Measurements from ENCODE around the gene VAMP2. TPM values are rescaled to one million over a fixed set of nuclear protein-coding genes. Genes with fewer than 3 reads are reported as not detected.

Gene VAMP2
- polyA plus RNA-seq, 2 of the 4 experiments (the other 2 are of a cell fraction), result 19.2 to 21.7 TPM

DNA sequence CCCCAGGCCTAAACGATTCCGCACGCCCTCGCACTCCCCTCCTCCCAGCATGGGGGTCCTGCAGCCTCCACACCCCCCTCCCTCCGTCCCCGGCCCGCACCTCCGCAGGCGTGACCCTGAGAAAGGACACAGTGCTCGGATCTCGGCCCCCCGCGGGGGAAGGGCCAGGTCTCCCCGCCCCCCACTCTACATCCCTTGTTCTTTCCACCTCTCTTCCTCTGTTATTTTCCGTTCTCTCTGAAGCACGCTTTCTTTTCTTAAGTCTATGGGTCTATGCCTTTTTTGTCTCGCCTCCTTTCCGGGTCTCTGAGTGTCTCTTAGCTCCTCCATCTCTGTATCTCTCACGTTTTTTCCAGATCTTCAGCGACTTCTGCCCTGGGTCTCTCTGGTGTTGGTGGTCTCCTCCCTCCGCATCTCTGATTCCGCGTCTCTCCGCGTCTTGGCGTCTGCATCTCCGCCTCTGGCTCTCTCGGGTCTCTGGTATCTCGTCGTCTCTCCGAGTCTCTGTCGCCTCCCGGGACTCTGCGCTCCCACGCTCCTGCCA, 36.7 kb downstream of the VAMP2 start:
- H3K4me2 ChIP-seq, result peak overlapping the region; percentile 95
- TF ChIP-seq ESRRA (IDR thresholded peaks at IDR 0.05; ENCODE audit: borderline replicate concordance, low read length), result no peak
- TF ChIP-seq, protein P1, sequence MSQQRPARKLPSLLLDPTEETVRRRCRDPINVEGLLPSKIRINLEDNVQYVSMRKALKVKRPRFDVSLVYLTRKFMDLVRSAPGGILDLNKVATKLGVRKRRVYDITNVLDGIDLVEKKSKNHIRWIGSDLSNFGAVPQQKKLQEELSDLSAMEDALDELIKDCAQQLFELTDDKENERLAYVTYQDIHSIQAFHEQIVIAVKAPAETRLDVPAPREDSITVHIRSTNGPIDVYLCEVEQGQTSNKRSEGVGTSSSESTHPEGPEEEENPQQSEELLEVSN (IDR thresholded peaks at IDR 0.05; ENCODE audit: borderline replicate concordance, low read depth), result no peak
- no peak for TF ChIP-seq ZNF302 (CRISPR knock-in tag; IDR thresholded peaks at IDR 0.05)
- no peak for TF ChIP-seq MAFK (IDR thresholded peaks at IDR 0.05; ENCODE audit: partially characterized antibody)
- TF ChIP-seq TFCP2L1 (CRISPR knock-in tag; IDR thresholded peaks at IDR 0.05), result peak; percentile 51; the same call in 1 of the 2 replicates
- peak; percentile 39 for TF ChIP-seq CHD2 (IDR thresholded peaks at IDR 0.05; ENCODE audit: low read length, partially characterized antibody)
- peak; percentile 79; the same call in 1 of the 2 replicates for TF ChIP-seq CHD4 (IDR thresholded peaks at IDR 0.05; ENCODE audit: borderline replicate concordance)
- TF ChIP-seq SMC3 (IDR thresholded peaks at IDR 0.05), result 0 out of 3 replicates have a peak, but pooled peaks have one; percentile 0
- peak; percentile 62 for TF ChIP-seq ZFP36 (IDR thresholded peaks at IDR 0.05; ENCODE audit: borderline replicate concordance, partially characterized antibody)
- no peak for TF ChIP-seq SREBF2 (IDR thresholded peaks at IDR 0.05)
- no peak for TF ChIP-seq JUN (IDR thresholded peaks at IDR 0.05)
- TF ChIP-seq FOSL2 (IDR thresholded peaks at IDR 0.05), result no peak
- no peak for TF ChIP-seq FOSL2 (CRISPR knock-in tag; IDR thresholded peaks at IDR 0.05)
- no peaks in the 10 kb centered on the region for H3K9me3 ChIP-seq
- peak in 1 of 2 experiments; percentile 10; a peak in 3 of 6 replicates for ATAC-seq
- peaks cover 19% of the 10 kb centered on the region for H3K4me1 ChIP-seq
- peak; percentile 62 to 75 for DNase-seq (ENCODE audit: low read depth in 1 of 2, low spot score in 1 of 2)
- POLR2A ChIA-PET, result interaction anchor here (0.7 to 2.1 kb wide), 7 partner anchors 11 to 237 kb away, joined by 5 to 14 read pairs (median 8); partner anchors contain the start of gene BORCS6
- no peak for FAIRE-seq
- CTCF ChIA-PET, result interaction anchor here (1.8 to 26.5 kb wide), 4 partner anchors 13 to 96 kb away, joined by 6 to 601 read pairs (median 44); partner anchors contain the start of genes PER1 and VAMP2
- H3K4me3 ChIP-seq, result peak overlapping the region; percentile 56
- peak overlapping the region; percentile 73 to 86 for H3K27ac ChIP-seq
- WGBS (ENCODE audit: missing lambda C conversion rate), result under 1% methylated on average over 35 of the region's 35 CpGs

DNA sequence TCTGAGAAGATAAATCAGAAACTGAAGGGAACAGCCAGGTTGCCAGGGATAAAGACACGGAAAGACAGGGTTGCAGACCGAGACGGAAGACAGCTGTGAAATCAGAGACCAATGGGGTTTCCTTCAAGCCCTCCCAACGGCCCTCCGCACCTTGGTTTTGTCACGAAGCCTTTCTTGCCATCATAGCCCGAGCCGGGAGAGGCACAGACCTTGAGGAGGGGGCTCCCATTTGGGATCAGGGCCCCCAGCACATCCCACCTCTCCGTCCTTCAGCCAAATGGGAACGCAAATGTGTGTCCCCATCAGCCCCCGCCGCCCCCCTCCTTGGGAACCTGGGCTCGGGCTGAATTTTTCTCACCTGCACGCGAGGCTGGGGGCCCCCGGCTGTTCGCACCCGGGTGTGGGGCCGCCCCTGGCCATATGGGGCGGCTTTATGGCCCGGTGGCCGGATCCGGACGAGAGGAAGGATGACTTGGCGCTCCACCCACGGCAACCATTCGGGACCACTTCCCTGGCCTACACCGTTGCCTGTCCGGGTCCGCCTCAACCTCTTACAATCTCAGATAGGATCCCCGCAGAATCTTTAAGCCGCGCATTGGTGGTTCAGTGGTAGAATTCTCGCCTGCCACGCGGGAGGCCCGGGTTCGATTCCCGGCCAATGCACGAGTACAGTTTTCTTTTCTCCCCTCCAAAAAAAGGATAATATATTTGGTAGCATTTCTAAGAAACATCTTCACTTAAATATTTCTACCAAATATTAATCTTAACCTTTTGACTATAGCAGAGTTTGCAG, 37.4 kb downstream of the VAMP2 start:
- Histone ChIP-seq H3K4me1 (peaks cover 19% of the 10 kb centered on the region), H3K4me3 (peak overlapping the region; percentile 56), H3K4me2 (peak overlapping the region; percentile 95), H3K27ac (peak overlapping the region; percentile 73 to 86), H3K9me3 (no peaks in the 10 kb centered on the region)
- 15% methylated on average over 30 of the region's 40 CpGs for WGBS (ENCODE audit: missing lambda C conversion rate)
- peak; percentile 81 to 84 for DNase-seq (ENCODE audit: low read depth in 1 of 2, low spot score in 1 of 2)
- FAIRE-seq, result no peak
- peak in 1 of 2 experiments; percentile 18; a peak in 3 of 6 replicates for ATAC-seq
- ChIA-PET CTCF (interaction anchor here (1.3 to 26.5 kb wide), 8 partner anchors 8 to 176 kb away, joined by 5 to 601 read pairs (median 56); partner anchors contain the start of genes PER1 and VAMP2), POLR2A (interaction anchor here (0.7 to 3.9 kb wide), 7 partner anchors 12 to 236 kb away, joined by 4 to 35 read pairs (median 8); partner anchors contain the start of genes BORCS6 and CTC1)
- TF ChIP-seq FOSL2 (IDR thresholded peaks at IDR 0.05), result no peak
- TF ChIP-seq FOSL2 (CRISPR knock-in tag; IDR thresholded peaks at IDR 0.05), result peak; percentile 33; the same call in 1 of the 2 replicates
- no peak for TF ChIP-seq CBX8 (IDR thresholded peaks at IDR 0.05)
- TF ChIP-seq RCOR1 (IDR thresholded peaks at IDR 0.05; ENCODE audit: low read depth, low read length), result 0 out of 2 replicates have a peak, but pooled peaks have one; percentile 33
- no peak for TF ChIP-seq CBX2 (IDR thresholded peaks at IDR 0.05; ENCODE audit: borderline replicate concordance, low read depth)
- no peak for TF ChIP-seq FOXS1 (CRISPR knock-in tag; IDR thresholded peaks at IDR 0.05)
- no peak for TF ChIP-seq MYC (IDR thresholded peaks at IDR 0.05; ENCODE audit: borderline replicate concordance, low read length)
- TF ChIP-seq EHMT2 (IDR thresholded peaks at IDR 0.05; ENCODE audit: low read depth), result no peak
- peak; percentile 8; the same call in 1 of the 3 replicates for TF ChIP-seq SMC3 (IDR thresholded peaks at IDR 0.05)
- TF ChIP-seq JUNB (IDR thresholded peaks at IDR 0.05), result no peak
- TF ChIP-seq, protein P2, sequence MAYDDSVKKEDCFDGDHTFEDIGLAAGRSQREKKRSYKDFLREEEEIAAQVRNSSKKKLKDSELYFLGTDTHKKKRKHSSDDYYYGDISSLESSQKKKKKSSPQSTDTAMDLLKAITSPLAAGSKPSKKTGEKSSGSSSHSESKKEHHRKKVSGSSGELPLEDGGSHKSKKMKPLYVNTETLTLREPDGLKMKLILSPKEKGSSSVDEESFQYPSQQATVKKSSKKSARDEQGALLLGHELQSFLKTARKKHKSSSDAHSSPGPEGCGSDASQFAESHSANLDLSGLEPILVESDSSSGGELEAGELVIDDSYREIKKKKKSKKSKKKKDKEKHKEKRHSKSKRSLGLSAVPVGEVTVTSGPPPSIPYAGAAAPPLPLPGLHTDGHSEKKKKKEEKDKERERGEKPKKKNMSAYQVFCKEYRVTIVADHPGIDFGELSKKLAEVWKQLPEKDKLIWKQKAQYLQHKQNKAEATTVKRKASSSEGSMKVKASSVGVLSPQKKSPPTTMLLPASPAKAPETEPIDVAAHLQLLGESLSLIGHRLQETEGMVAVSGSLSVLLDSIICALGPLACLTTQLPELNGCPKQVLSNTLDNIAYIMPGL (CRISPR knock-in tag; IDR thresholded peaks at IDR 0.05; ENCODE audit: borderline replicate concordance), result 0 out of 2 replicates have a peak, but pooled peaks have one; percentile 72
- 0 out of 5 replicates have a peak, but pooled peaks of 1 of the 2 experiments have one; percentile 5 for TF ChIP-seq RAD21 (conservative IDR thresholded peaks at IDR 0.05 in 1 of 2, IDR thresholded peaks at IDR 0.05 in 1 of 2)
- no peak for TF ChIP-seq ZFP36 (IDR thresholded peaks at IDR 0.05; ENCODE audit: borderline replicate concordance, partially characterized antibody)
- peak; percentile 95 for TF ChIP-seq TFCP2L1 (CRISPR knock-in tag; IDR thresholded peaks at IDR 0.05)
- TF ChIP-seq NPAS2 (CRISPR knock-in tag; IDR thresholded peaks at IDR 0.05; ENCODE audit: borderline replicate concordance), result no peak
- peak; percentile 68 to 90; a peak in 4 of 5 replicates for TF ChIP-seq JUN (IDR thresholded peaks at IDR 0.05)
- TF ChIP-seq, protein P3, sequence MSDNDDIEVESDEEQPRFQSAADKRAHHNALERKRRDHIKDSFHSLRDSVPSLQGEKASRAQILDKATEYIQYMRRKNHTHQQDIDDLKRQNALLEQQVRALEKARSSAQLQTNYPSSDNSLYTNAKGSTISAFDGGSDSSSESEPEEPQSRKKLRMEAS (IDR thresholded peaks at IDR 0.05), result peak; percentile 73
- no peak for TF ChIP-seq PHF8 (IDR thresholded peaks at IDR 0.05; ENCODE audit: borderline replicate concordance, low read depth)
- TF ChIP-seq POLR2AphosphoS2 (conservative IDR thresholded peaks at IDR 0.05; ENCODE audit: low read length), result peak; percentile 96; the same call in 1 of the 2 replicates
- TF ChIP-seq ZSCAN20 (CRISPR knock-in tag; IDR thresholded peaks at IDR 0.05), result no peak
- TF ChIP-seq, protein P4, sequence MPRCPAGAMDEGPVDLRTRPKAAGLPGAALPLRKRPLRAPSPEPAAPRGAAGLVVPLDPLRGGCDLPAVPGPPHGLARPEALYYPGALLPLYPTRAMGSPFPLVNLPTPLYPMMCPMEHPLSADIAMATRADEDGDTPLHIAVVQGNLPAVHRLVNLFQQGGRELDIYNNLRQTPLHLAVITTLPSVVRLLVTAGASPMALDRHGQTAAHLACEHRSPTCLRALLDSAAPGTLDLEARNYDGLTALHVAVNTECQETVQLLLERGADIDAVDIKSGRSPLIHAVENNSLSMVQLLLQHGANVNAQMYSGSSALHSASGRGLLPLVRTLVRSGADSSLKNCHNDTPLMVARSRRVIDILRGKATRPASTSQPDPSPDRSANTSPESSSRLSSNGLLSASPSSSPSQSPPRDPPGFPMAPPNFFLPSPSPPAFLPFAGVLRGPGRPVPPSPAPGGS (IDR thresholded peaks at IDR 0.05), result 0 out of 3 replicates have a peak, but pooled peaks have one; percentile 31
- TF ChIP-seq, protein P5, sequence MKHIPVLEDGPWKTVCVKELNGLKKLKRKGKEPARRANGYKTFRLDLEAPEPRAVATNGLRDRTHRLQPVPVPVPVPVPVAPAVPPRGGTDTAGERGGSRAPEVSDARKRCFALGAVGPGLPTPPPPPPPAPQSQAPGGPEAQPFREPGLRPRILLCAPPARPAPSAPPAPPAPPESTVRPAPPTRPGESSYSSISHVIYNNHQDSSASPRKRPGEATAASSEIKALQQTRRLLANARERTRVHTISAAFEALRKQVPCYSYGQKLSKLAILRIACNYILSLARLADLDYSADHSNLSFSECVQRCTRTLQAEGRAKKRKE (CRISPR knock-in tag; IDR thresholded peaks at IDR 0.05; ENCODE audit: low read depth), result no peak; the same call in 1 of the 2 replicates
- TF ChIP-seq MAFK (IDR thresholded peaks at IDR 0.05; ENCODE audit: partially characterized antibody), result no peak
